ENCODE data around the gene SLC22A16.
"Not testable (repeated sequence)": the region's sequence is repeated elsewhere in the genome, so short reads cannot be mapped to it uniquely, and the experiment has no call there.

SLC22A16 gene

GRCh38 chr6:110476046-110476849, at the start of gene SLC22A16:
Gene SLC22A16, minus strand, starts transcription at chr6:110476613. Its CDS starts 39 bp downstream, at chr6:110476574.
- no peak for DNase-seq (ENCODE audit: low read depth)

GRCh38 chr6:110525001-110525400, 48.6 kb upstream of the SLC22A16 start:
- DNase-seq (ENCODE audit: low read depth), result no peak

DNA sequence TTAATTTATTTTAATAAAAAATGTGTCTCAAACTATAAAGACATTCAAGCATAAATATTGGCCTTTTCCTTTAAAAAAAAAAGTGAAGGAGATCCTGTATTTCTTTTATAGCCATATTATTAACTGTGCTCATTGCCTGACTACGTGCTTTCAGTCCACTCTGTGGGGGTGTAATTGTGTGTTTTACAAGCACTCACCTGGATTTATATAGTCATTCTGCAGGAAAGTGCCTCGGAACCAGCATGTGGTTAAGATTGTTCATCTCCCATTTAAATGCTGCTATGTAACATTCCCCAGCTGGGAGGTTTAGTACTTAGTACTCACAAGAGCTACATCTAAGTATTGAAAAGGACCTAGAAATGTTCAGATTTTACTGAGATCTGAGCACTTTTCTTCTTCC, 47.9 kb upstream of the SLC22A16 start:
- no peak for DNase-seq (ENCODE audit: low read depth)

DNA sequence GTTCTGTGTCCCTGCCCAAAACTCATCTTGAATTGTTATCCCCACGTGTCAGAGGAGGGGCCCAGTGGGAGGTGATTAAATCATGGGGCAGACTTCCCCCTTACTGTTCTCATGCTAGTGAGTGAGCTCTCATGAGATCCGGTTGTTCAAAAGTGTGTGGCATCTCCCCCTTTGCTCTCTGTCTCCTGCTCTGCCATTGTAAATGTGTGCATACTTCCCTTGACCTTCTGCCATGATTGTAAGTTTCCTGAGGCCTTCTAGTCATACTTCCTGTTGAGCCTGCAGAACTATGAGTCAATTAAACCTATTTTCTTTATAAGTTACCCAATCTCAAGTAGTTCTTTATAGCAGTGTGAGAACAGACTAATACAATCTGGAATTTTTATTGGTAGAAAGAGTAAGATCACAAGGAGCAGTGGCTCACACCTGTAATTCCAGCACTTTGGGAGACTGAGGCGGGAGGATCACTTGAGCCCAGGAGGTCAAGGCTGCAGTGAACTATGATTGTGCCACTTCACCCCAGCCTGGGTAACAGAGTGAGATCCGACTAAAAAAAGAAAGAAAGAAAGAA, 47.1 kb upstream of the SLC22A16 start:
- DNase-seq (ENCODE audit: low read depth), result no peak

- no peak for DNase-seq (ENCODE audit: low read depth)
Measured at GRCh38 chr6:110522427-110522826, 46.0 kb upstream of the SLC22A16 start.

DNA sequence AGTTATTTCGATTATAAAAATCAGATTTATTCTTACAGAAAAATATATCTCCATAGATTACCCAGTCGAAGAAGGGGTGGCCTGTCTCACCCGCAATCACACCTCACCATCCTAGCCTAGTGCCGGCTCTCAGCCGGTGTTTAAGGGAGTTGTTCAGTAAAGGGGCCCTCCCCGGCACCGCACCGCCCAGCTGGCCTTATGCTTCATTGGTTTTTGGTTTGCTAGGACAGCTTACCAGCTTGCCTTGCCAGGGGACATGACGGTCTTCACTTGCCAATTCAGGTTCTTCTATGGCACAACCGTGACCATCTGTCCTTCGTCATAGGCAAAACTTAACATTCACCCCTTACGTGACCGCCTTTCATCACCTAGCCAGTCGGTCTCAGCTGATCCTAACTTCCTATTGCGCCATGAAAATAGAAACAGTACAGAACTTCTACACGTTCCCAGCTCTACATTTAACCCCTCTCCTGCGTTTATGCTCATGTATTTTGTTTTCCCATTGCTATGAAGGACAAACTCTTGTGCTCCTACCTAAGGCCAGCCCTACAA, 44.7 kb upstream of the SLC22A16 start:
- no peak for DNase-seq (ENCODE audit: low read depth)

DNA sequence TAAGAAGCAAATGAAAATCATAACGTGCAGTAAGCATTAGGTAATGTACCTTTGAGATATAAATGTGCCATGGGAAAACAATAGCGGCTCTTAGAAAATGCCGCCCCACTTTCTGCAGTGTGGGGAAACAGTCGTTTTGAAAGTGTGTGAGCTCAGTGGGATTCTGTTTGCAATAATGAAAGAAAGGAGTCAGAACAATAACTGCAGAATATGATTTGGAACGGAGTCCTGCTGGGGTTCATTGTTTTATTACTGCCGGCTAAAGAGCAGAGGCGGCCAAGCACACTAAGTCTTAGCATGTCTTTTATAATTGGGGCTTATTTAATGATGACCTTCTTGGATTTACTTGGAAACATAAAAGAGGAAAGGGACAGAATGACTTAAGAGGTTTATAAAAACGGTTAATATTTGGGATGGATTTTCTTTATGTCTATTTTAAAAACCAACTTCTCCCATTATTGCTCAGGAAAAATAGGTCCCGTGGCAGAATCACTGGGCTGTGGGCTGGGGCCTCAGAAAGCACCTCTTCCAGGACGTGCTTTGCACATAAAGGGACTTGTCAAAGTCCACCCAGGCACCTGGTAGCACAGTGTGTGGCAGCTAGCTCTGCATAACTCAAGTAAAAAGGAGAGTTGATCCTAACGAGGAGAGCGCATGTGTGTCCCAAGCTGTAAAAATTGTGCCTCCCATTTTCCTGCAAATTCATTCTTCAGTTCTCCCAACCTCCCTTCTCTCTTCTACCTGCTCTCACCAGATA, 44.0 kb upstream of the SLC22A16 start:
- no peak for DNase-seq (ENCODE audit: low read depth)

GRCh38 chr6:110517601-110518281, 41.3 kb upstream of the SLC22A16 start:
- no peak for DNase-seq (ENCODE audit: low read depth)

- DNase-seq (ENCODE audit: low read depth), result no peak
Measured at GRCh38 chr6:110517034-110517433, 40.6 kb upstream of the SLC22A16 start.

DNA sequence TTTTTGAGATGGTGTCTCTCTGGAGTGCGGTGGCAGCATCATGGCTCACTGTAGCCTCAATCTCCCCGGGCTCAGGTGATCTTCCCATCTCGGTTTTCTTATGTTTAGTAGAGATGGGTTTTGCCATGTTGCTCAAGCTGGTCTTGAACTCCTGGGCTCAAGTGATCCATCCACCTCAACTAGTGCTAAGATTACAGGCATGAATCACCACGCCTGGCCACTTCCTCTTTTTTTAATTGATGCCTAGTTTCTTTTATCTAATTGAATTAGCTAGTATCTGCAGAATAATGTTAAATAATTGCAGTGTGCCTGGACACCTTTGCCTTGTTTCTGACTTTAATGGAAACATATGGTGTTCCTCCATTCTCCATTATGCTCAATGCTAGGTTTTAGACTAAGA, 38.4 kb upstream of the SLC22A16 start:
- no peak for DNase-seq (ENCODE audit: low read depth)

DNA sequence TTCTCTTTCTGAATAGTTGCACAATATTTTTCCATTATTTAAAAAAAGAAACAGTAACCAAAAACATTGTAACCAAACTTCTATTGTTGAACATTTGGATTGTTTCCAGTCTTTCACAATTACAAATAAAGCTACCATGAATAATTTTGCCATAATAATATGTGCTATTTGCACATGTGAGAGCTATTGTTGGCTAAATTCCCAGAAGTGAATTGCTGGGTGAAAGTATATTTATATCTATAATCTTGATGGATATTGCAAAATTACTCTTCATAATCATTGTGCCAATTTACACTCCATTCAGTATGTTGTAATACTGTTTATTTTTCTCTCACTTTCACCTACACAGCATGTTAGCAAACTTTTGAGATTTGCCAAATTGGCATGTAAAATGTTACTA, 36.6 kb upstream of the SLC22A16 start:
- DNase-seq (ENCODE audit: low read depth), result no peak

DNA sequence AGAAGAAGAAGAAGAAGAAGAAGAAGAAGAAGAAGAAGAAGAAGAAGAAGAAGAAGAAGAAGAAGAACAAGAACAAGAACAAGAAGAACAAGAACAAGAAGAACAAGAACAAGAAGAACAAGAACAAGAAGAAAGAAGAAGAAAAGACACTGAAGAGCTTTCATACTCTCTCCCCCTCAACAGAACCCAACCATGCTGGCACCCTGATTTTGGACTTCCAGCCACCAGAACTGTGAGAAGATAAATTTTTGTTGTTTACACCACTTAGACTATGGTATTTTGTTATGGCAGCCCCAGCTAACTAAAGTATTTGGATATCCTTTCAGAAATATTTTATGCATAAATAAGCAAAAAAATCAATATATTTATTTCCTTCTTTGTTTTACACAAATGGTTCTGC, 36.1 kb upstream of the SLC22A16 start:
- not testable (repeated sequence) for DNase-seq (ENCODE audit: low read depth)

DNA sequence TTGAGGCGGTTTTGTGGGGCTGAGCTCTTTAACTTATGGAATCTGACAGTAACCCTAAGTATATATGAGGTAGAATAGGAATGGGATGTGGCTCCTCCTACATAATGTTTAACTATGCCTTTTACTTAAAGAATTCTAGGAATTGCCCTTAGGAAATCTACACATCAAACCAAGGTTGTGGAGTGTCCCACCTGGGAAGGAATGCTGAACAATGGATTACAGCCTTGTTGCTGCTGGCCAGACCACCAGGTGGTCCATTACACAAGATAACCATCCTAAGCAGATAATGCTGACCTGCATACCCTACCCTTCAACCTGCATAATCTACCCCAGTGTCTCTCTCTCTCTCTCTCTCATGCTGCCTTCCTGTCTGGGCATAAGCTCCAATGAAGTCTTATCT, 35.0 kb upstream of the SLC22A16 start:
- DNase-seq (ENCODE audit: low read depth), result no peak

GRCh38 chr6:110509617-110510241, 33.3 kb upstream of the SLC22A16 start:
- no peak for DNase-seq (ENCODE audit: low read depth)

- DNase-seq (ENCODE audit: low read depth), result not testable (repeated sequence)
Measured at GRCh38 chr6:110504891-110505290, 28.5 kb upstream of the SLC22A16 start.

- DNase-seq (ENCODE audit: low read depth), result no peak
Measured at GRCh38 chr6:110495949-110496348, 19.5 kb upstream of the SLC22A16 start.

DNA sequence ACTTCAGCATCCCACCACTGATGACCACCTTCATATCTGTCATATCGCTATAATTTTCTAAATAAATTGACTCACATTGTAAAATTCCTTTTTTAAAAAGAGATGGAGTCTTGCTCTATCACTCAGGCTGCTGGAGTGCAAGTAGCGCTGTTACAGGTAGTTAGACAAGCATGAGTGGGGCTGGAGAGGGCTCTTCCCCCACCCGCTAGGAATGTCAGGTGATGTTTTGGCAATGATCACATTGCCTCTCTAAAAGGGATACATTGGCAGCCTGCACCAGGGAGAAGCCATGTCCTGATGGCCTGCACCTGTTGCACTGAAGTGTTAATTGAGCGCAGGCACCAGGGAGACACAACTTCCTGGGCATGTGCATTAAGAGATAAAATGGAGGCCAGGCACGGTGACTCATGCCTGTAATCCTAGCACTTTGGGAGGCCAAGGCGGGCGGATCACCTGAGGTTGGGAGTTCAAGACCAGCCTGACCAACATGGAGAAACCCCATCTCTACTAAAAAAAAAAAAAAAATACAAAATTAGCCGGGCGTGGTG, 16.9 kb upstream of the SLC22A16 start:
- no peak for DNase-seq (ENCODE audit: low read depth)

DNA sequence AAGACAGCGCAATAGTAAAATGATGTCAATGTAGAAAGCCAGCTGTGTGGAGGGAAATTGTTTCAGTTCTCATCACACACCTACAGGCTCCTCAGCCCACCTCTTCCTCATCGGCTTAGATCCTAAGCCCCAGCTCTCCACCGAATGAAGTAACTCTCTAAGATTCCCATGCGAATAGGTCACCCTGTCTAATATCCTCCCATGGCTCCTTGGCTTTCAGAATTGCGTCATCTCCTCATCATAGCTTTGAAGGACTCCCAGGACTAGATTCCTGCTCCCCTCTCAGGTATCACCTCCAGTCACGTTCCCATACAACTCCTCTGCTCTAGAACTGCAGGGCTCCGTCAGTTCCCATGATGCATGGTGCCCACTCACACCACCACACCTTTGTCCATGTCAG, 16.2 kb upstream of the SLC22A16 start:
- DNase-seq (ENCODE audit: low read depth), result no peak

DNA sequence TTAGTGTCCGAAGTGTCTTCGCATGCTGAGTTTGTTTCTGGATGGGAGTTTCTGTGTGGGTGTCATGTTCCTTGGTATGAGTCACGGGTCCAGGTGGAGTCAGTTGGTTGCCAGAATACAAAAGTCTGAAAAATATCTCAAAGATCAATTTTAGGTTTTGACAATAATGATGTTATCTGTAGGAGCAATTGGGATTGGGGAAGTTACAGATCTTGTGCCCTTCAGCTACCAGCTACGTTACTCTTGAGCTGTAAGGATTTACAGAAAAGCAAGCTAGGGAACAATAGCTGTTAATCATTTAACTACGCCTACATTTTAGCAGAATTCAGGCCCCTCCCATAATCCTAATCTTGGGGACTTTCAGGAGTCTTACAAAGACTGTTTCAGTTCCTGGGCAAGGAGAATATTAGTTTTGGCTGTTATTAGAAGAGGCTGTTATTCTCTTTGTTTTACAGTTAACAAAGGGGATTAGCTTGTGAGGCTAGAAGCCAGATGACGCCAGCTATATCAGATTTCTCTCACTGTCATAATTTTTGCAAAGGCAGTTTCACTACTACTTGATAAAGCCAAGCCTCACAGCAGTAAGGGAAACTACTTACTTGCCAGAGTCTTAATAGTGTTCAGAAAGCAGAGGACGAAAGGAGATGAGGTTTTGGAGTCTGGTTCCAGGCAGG, 15.4 kb upstream of the SLC22A16 start:
- DNase-seq (ENCODE audit: low read depth), result no peak

GRCh38 chr6:110491299-110491643, 14.9 kb upstream of the SLC22A16 start:
- no peak for DNase-seq (ENCODE audit: low read depth)

GRCh38 chr6:110490110-110490509, 13.7 kb upstream of the SLC22A16 start:
- DNase-seq (ENCODE audit: low read depth), result no peak

Data from stimulated activated CD8-positive, alpha-beta memory T cell treated with anti-CD3 and anti-CD28 coated beads, Interleukin-12 subunit alpha, Interleukin-12 subunit beta, amount 100 ng/mL, for 4 hours (primary cell).